Measurements from ENCODE around the gene POMT1. TPM values are rescaled to one million over a fixed set of nuclear protein-coding genes. Genes with fewer than 3 reads are reported as not detected.

Gene POMT1
- total and polyA plus RNA-seq, 2 experiments from 2014 or later: 35.3 to 44.8 TPM

GRCh38 chr9:131562032-131562959 lies 59.6 kb downstream of the POMT1 start:
- 56% methylated on average over 8 of the region's 9 CpGs for WGBS (ENCODE audit: low lambda C conversion rate, missing lambda C conversion rate)
- peaks cover 4% of the 10 kb centered on the region for H3K4me1 ChIP-seq (ENCODE audit: insufficient read depth)
- H3K36me3 ChIP-seq (replicated peaks; ENCODE audit: insufficient read depth, low read depth): no peaks in the 10 kb centered on the region
- no peaks in the 10 kb centered on the region for H3K79me2 ChIP-seq
- peak overlapping the region; percentile 50 for H3K27ac ChIP-seq
- H3K9me2 ChIP-seq (replicated peaks; ENCODE audit: insufficient read depth): no peaks in the 10 kb centered on the region
- H4K20me1 ChIP-seq (ENCODE audit: insufficient read depth, poor library complexity, severe bottlenecking): no peaks in the 10 kb centered on the region
- H3K4me3 ChIP-seq: no peak overlapping the region
- no peak for DNase-seq (ENCODE audit: low spot score)
- H3K27me3 ChIP-seq: no peaks in the 10 kb centered on the region
- peak overlapping the region; percentile 58 for H3K4me2 ChIP-seq
- no peak for TF ChIP-seq EZH2 (IDR thresholded peaks at IDR 0.05; ENCODE audit: borderline replicate concordance)
- no peak for TF ChIP-seq EZH2phosphoT487 (IDR thresholded peaks at IDR 0.05; ENCODE audit: low read depth, severe bottlenecking, unreplicated experiment)
- TF ChIP-seq CTCF (IDR thresholded peaks at IDR 0.05; ENCODE audit: poor library complexity): no peak
- no peaks in the 10 kb centered on the region for H3K9me3 ChIP-seq (ENCODE audit: low read depth)
- H2AFZ ChIP-seq: no peak overlapping the region

- Histone ChIP-seq H3K36me3 (replicated peaks; ENCODE audit: insufficient read depth, low read depth) (no peaks in the 10 kb centered on the region), H3K27ac (no peak overlapping the region), H3K4me1 (ENCODE audit: insufficient read depth) (peaks cover 4% of the 10 kb centered on the region), H3K9me2 (replicated peaks; ENCODE audit: insufficient read depth) (no peaks in the 10 kb centered on the region), H2AFZ (no peak overlapping the region), H3K4me3 (no peak overlapping the region), H3K27me3 (no peaks in the 10 kb centered on the region), H4K20me1 (ENCODE audit: insufficient read depth, poor library complexity, severe bottlenecking) (no peaks in the 10 kb centered on the region), H3K9me3 (ENCODE audit: low read depth) (no peaks in the 10 kb centered on the region), H3K4me2 (no peak overlapping the region), H3K79me2 (no peaks in the 10 kb centered on the region)
- TF ChIP-seq CTCF (IDR thresholded peaks at IDR 0.05; ENCODE audit: poor library complexity) (no peak), EZH2phosphoT487 (IDR thresholded peaks at IDR 0.05; ENCODE audit: low read depth, severe bottlenecking, unreplicated experiment) (no peak), EZH2 (IDR thresholded peaks at IDR 0.05; ENCODE audit: borderline replicate concordance) (no peak)
- 92% methylated on average over 5 of the region's 5 CpGs for WGBS (ENCODE audit: low lambda C conversion rate, missing lambda C conversion rate)
- DNase-seq (ENCODE audit: low spot score): no peak
Measured at GRCh38 chr9:131565369-131565768, 62.7 kb downstream of the POMT1 start.

GRCh38 chr9:131566158-131566557 lies 63.4 kb downstream of the POMT1 start:
- no peaks in the 10 kb centered on the region for H3K36me3 ChIP-seq (replicated peaks; ENCODE audit: insufficient read depth, low read depth)
- no peaks in the 10 kb centered on the region for H3K9me3 ChIP-seq (ENCODE audit: low read depth)
- H3K27ac ChIP-seq: no peak overlapping the region
- H3K9me2 ChIP-seq (replicated peaks; ENCODE audit: insufficient read depth): no peaks in the 10 kb centered on the region
- H3K4me2 ChIP-seq: no peak overlapping the region
- DNase-seq (ENCODE audit: low spot score): no peak
- no peaks in the 10 kb centered on the region for H3K27me3 ChIP-seq
- peaks cover 4% of the 10 kb centered on the region for H3K4me1 ChIP-seq (ENCODE audit: insufficient read depth)
- no peak overlapping the region for H3K4me3 ChIP-seq
- TF ChIP-seq EZH2 (IDR thresholded peaks at IDR 0.05; ENCODE audit: borderline replicate concordance): no peak
- no peak for TF ChIP-seq EZH2phosphoT487 (IDR thresholded peaks at IDR 0.05; ENCODE audit: low read depth, severe bottlenecking, unreplicated experiment)
- TF ChIP-seq CTCF (IDR thresholded peaks at IDR 0.05; ENCODE audit: poor library complexity): no peak
- WGBS (ENCODE audit: low lambda C conversion rate, missing lambda C conversion rate): 97% methylated on average over 3 of the region's 3 CpGs
- H3K79me2 ChIP-seq: no peaks in the 10 kb centered on the region
- H4K20me1 ChIP-seq (ENCODE audit: insufficient read depth, poor library complexity, severe bottlenecking): no peaks in the 10 kb centered on the region
- no peak overlapping the region for H2AFZ ChIP-seq
